HUES48 (cell line): ENCODE measurements around the gene IFITM10.

Experiments
- H3K27ac ChIP-seq: one replicate; pipeline ENCODE4 v1.7.0; 2013; ENCODE audit warnings: low read depth, low read length, inconsistent platforms
- H3K27me3 ChIP-seq: 2 replicates; pipeline ENCODE4 v1.6.1; 2013; ENCODE audit warnings: mild to moderate bottlenecking, low read length; ENCODE audit not compliant: control insufficient read depth, insufficient read depth
- H3K36me3 ChIP-seq: 2 replicates; pipeline ENCODE4 v1.6.1; 2013; ENCODE audit warnings: low read length; ENCODE audit not compliant: control insufficient read depth, insufficient read depth
- H3K4me1 ChIP-seq: 2 replicates; pipeline ENCODE4 v1.6.1; 2013; ENCODE audit warnings: mild to moderate bottlenecking, low read length; ENCODE audit not compliant: control insufficient read depth, insufficient read depth
- H3K4me3 ChIP-seq: 2 replicates; pipeline ENCODE4 v1.5.1; 2013; ENCODE audit warnings: mild to moderate bottlenecking, low read depth, low read length
- H3K9ac ChIP-seq: 2 replicates; pipeline ENCODE4 v1.6.1; 2013; ENCODE audit warnings: mild to moderate bottlenecking, low read depth, low read length, moderate library complexity
- H3K9me3 ChIP-seq: 2 replicates; pipeline ENCODE4 v1.6.1; 2013; ENCODE audit warnings: low read length; ENCODE audit not compliant: control insufficient read depth, insufficient read depth

IFITM10 gene

DNA sequence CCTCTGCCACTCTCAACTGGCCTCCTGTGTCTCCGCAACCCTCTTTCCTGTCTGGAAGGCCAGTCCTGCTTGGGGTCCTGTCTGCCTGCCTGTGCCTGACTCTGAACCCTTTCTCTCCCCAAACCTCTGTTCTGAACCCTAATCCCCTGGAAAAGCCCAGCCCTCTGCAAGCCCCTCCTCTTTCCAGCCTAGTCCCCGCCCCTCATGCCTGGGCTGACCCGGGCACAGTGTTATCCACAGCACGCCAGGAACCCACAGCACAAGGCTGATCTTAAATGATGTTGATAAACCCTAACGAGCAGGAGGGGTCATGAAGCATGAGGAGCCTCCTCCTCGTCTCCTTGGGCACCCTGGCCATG lies at the start of gene IFITM10:
Gene IFITM10 (minus strand): TSS at position 115 of the 359 bp plus-strand sequence. CDS start 153 bp downstream, outside the sequence.
- Histone ChIP-seq H3K27ac (no peak within 1 kb of the TSS), H3K9me3 (no peaks in the 10 kb centered on the region), H3K9ac (no peak within 1 kb of the TSS), H3K27me3 (peaks cover 33% of the 10 kb centered on the region), H3K4me3 (no peak within 1 kb of the TSS), H3K4me1 (no peaks in the 10 kb centered on the region), H3K36me3 (peaks cover 20% of the 10 kb centered on the region)

DNA sequence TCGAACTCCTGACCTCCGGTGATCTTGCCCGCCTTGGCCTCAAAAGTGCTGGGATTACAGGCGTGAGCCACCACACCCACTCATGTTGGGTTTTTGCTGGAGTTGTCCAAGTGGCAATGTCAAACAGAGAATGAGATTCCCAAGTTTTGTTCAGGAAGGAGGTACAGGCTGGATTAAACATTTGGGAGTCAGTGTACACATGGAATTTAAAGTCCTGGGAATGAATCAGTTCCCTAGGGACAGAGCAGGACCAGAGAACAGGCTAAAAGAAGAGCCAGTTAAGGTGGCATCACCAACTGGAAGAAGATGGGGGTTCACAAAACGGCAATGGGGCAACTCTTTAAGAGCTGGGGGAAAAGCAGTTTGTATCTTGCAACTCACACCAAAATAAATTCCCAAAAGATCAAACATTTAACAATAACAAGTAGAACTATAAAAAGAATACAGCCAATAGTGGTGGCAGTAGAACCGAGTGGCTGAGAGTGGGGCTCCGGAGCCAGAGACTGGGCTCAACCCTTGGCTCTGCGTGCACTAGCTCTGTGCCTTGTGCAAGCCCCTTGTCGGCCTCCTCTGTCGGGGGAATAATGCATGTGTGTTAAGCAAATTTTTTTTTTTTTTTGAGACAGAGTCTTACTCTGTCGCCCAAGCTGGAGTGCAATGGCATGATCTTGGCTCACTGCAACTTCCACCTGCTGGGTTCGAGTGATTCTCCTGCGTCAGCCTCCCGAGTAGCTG lies 47.2 kb upstream of the IFITM10 start:
- no peak overlapping the region for H3K4me3 ChIP-seq
- peaks cover 6% of the 10 kb centered on the region; the same call in 1 of the 2 replicates for H3K27me3 ChIP-seq
- H3K36me3 ChIP-seq = no peaks in the 10 kb centered on the region
- H3K9me3 ChIP-seq = no peaks in the 10 kb centered on the region
- no peak overlapping the region for H3K27ac ChIP-seq
- no peaks in the 10 kb centered on the region for H3K4me1 ChIP-seq
- no peak overlapping the region for H3K9ac ChIP-seq

DNA sequence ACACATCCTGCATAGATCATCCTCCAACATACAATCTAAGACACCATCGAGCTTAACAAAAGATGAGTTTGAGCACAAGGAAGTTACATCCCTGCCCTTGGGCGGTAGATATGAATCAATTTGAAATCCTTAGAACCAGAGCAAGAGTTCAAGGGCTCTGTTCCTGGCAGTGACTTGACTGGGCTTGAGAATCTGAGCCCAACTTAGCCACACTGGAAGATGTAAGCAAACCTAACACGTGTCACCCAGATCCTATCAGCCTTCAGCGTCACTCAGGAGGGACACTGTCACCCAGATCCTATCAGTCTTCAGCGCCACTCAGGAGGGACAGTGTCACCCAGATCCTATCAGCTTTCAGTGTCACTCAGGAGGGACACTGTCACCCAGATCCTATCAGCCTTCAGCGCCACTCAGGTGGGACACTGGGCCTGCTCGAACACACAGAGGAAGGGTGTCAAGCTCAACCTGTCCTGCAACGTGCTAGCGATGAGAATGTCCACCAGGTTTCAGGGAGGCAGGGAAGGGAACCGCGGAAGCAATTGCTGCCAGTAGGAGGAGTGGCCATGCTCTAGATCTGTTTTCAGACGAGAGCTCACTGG lies 46.1 kb upstream of the IFITM10 start:
- no peaks in the 10 kb centered on the region for H3K36me3 ChIP-seq
- H3K4me1 ChIP-seq = no peaks in the 10 kb centered on the region
- H3K27ac ChIP-seq = no peak overlapping the region
- no peaks in the 10 kb centered on the region for H3K9me3 ChIP-seq
- H3K27me3 ChIP-seq = peaks cover 6% of the 10 kb centered on the region; the same call in 1 of the 2 replicates
- H3K9ac ChIP-seq = no peak overlapping the region
- H3K4me3 ChIP-seq = no peak overlapping the region

DNA sequence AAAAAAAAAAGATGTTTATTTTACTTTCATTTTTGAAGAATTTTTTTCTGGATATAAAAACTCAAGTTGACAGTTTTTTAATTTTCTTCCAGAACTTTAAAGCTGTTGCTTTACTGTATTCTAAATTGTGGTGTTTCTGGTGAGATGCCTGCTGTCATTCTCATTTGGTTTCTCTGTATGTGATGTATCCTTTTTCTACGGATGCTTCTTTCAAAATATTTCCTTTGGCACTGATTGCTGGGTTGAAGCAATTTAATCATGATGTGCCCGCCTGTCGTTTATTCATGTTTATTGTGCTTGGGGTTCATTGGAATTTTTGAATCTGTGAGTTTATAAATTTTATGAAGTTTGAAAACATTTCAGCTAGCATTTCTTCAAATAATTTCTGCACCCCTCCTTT lies 42.7 kb upstream of the IFITM10 start:
- Histone ChIP-seq H3K36me3 (no peaks in the 10 kb centered on the region), H3K27ac (no peak overlapping the region), H3K9me3 (no peaks in the 10 kb centered on the region), H3K4me3 (no peak overlapping the region), H3K4me1 (no peaks in the 10 kb centered on the region), H3K9ac (no peak overlapping the region), H3K27me3 (peaks cover 10% of the 10 kb centered on the region)

DNA sequence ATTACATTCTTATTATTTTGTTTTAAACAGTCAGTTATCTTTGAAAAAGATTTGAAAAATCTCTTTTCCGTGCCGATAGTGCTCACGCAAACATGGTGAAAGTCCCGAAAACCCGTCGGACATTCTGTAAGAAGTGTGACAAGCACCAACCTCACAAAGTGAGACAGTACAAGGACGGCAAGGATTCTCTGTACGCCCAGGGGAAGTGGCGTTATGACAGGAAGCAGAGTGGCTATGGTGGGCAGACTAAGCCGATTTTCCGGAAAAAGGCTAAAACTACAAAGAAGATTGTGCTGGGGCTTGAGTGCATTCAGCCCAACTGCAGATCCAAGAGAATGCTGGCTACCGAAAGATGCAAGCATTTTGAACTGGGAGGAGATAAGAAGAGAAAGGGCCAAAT lies 42.1 kb upstream of the IFITM10 start:
- Histone ChIP-seq H3K36me3 (no peaks in the 10 kb centered on the region), H3K27me3 (peaks cover 10% of the 10 kb centered on the region), H3K9me3 (no peaks in the 10 kb centered on the region), H3K27ac (no peak overlapping the region), H3K4me3 (no peak overlapping the region), H3K9ac (no peak overlapping the region), H3K4me1 (no peaks in the 10 kb centered on the region)

DNA sequence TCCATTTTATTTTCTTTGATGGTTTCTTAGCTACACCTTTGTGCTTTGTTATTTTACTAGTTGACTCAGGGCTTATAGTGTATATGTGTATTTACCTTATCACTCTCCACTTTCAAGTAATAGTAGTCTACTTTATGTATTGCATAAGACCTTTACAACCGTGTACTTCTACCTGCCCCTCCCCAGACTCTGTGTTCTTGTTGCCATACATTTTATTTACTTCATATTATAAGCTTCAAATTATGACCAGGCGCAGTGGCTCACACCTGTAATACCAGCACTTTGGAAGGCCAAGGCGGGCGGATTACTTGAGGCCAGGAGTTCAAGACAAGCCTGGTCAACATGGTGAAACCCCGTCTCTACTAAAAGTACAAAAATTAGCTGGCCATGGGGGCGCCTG lies 41.5 kb upstream of the IFITM10 start:
- Histone ChIP-seq H3K27me3 (peaks cover 10% of the 10 kb centered on the region), H3K9ac (no peak overlapping the region)

DNA sequence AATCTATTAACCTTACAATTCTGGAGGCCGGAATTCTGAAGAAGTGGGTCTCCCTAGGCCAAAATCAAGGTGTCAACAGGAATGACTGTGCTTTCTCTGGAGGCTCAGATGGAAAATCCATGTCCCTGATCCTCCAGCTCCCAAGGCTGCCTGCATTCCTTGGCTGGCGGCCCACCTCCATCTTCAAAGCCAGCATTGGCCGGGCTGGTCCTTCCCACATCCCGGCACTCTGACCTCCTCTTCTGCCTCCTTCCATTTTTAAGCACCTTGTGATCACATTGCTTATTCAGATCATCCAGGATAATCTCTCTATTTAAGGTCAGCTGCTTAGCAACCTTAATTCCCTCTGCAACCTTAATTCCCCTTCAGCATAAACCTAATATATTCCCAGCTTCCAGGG lies 36.1 kb upstream of the IFITM10 start:
- H3K4me1 ChIP-seq = 0 out of 2 replicates have a peak, but pooled peaks cover 5% of the 10 kb centered on the region
- no peak overlapping the region for H3K4me3 ChIP-seq
- H3K27me3 ChIP-seq = peaks cover 5% of the 10 kb centered on the region; the same call in 1 of the 2 replicates
- H3K36me3 ChIP-seq = no peaks in the 10 kb centered on the region
- H3K9me3 ChIP-seq = no peaks in the 10 kb centered on the region
- H3K27ac ChIP-seq = no peak overlapping the region
- no peak overlapping the region for H3K9ac ChIP-seq

More for the DNA sequence above, 41.5 kb upstream of the IFITM10 start:
- H3K4me1 ChIP-seq = no peaks in the 10 kb centered on the region
- no peak overlapping the region for H3K27ac ChIP-seq
- H3K36me3 ChIP-seq = no peaks in the 10 kb centered on the region
- H3K4me3 ChIP-seq = no peak overlapping the region
- H3K9me3 ChIP-seq = no peaks in the 10 kb centered on the region

DNA sequence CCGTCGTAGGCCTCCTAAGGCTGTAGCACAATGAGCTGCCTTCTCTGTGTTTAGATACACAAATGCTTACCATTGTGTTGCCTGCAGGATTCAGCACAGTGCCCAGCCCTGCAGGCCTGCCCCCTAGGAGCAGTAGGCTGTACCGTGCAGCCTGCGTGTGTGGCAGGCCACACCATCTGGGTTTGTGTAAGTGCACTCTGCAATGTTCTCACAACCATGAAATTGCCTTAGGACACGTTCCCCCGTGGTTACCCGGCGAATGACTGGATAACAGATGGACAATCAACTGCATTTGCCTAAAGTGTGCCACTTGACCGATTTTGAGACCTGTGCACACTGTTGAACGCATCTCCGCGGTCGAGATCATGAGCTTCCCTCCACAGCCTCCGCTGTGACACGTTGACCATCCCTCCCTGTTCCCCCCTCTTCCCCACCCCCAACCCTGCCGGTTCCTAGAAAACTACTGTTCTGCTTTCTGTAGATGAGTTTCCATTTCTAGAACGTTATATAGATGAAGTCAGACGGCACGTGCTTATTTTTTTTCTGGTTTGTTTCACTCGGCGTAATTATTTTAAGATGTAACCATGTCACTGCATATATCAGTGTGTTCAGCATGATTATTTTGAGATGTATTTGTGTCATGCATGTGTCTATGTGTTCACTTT lies 35.5 kb upstream of the IFITM10 start:
- 0 out of 2 replicates have a peak, but pooled peaks cover 5% of the 10 kb centered on the region for H3K4me1 ChIP-seq
- no peak overlapping the region for H3K9ac ChIP-seq
- H3K27ac ChIP-seq = no peak overlapping the region

DNA sequence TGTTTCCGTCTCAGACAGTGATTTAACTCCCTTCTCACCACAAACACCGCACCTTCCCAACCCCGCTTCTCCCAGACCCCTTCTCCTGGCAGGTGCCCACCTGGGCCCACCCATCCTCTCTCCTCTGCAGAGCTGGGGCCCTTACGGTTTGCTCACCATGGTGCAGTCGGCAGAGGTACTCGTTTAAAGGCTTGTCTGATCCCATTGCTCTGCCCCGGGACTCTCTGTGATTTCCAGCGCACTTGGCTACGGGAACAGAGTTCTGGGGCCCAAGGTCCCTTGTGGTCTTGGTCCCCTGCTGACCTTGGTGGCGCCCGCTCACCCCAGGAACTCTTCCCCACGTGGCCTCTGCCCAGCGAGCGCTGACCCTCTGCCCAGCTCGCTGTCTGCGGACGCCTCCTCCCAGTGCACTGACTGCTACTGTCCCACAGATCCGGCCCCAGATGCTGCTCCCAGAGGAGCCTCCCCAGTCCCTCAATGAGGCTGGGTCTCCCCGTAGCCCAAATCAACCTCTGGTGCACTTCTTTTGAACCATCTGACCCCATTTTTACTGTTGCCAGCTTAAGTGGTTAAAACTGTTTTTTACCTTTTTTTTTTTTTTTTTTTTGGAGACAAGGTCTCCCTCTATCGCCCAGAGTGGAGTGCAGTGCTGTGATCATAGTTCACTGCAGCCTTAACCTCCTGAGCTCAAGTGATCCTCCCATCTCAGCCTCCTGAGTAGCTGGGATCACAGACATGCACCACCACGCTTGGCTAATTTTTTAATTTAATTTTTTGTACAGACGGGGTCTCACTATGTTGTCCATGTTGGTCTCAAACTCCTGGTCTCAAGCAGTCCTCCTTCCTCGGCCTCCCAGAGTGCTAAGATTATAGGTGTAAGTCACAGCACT lies 34.6 kb upstream of the IFITM10 start:
- no peak overlapping the region for H3K4me3 ChIP-seq
- H3K9ac ChIP-seq = no peak overlapping the region

More for the DNA sequence above, 35.5 kb upstream of the IFITM10 start:
- Histone ChIP-seq H3K9me3 (no peaks in the 10 kb centered on the region), H3K27me3 (peaks cover 3% of the 10 kb centered on the region; the same call in 1 of the 2 replicates), H3K4me3 (no peak overlapping the region), H3K36me3 (no peaks in the 10 kb centered on the region)

DNA sequence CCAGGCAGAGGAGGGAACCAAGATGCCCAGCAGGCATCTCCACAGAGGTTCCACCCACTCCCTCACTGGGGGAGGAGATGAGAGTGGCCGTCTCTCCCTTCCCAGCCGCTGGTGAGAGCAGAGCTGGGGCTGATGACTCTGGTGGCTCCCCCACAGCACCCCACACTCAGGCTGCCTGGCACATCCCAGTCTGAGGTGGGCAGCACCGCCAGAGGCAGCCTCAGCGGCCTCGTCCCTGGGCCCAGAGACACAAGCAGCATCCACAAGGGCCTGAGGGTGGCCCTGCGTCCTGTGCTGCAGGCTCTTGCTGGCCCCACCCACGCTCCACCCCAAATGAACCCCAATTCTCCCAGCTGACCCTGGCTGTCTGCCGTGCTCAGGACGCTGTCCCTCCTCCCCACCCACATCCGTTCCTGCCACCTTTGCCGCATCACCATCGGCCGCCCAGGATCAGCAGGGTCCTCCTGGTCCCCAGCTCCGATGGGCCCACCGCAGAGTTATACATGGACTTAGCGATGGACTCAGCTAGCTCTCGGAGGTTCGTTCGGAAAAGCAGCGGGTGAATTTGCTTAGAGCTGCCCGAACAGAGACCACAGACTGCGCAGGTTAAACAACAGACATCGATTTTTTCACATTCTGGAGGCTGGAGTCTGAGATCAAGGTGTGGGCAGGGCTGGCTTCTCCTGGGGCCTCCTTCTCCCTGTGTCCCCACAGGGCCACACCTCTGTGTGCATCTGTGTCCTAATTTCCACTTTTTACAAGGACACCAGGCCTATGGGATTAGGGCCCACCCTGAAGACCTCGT lies 33.5 kb upstream of the IFITM10 start:
- no peaks in the 10 kb centered on the region for H3K36me3 ChIP-seq
- H3K9me3 ChIP-seq = no peaks in the 10 kb centered on the region
- no peak overlapping the region for H3K4me3 ChIP-seq
- H3K27ac ChIP-seq = no peak overlapping the region
- 0 out of 2 replicates have a peak, but pooled peaks cover 5% of the 10 kb centered on the region for H3K4me1 ChIP-seq
- H3K9ac ChIP-seq = no peak overlapping the region
- no peaks in the 10 kb centered on the region for H3K27me3 ChIP-seq

More for the DNA sequence above, 34.6 kb upstream of the IFITM10 start:
- Histone ChIP-seq H3K27ac (no peak overlapping the region), H3K27me3 (no peaks in the 10 kb centered on the region), H3K9me3 (no peaks in the 10 kb centered on the region), H3K4me1 (0 out of 2 replicates have a peak, but pooled peaks cover 5% of the 10 kb centered on the region), H3K36me3 (no peaks in the 10 kb centered on the region)
